Ectodermal cell (in vitro differentiated cells): Measurements from ENCODE around the gene TGDS. TPM values are rescaled to one million over a fixed set of nuclear protein-coding genes. Genes with fewer than 3 reads are reported as not detected.
A peak's percentile ranks its signal among the peaks of the same experiment; 100 is the strongest.
"Not testable (repeated sequence)": the region's sequence is repeated elsewhere in the genome, so short reads cannot be mapped to it uniquely, and the experiment has no call there.

Source experiments
- H3K27ac ChIP-seq: 2 replicates; pipeline ENCODE4 v1.7.0; 2013; ENCODE audit warnings: mild to moderate bottlenecking, low read depth, low read length; ENCODE audit not compliant: insufficient read depth, poor library complexity, severe bottlenecking
- H3K27me3 ChIP-seq: 2 replicates; pipeline ENCODE4 v1.7.0; 2013; ENCODE audit warnings: mild to moderate bottlenecking, low read length; ENCODE audit not compliant: insufficient read depth, control insufficient read depth, poor library complexity, severe bottlenecking
- H3K36me3 ChIP-seq: one replicate; pipeline ENCODE4 v1.7.0; 2013; ENCODE audit warnings: low read length; ENCODE audit not compliant: control insufficient read depth, insufficient read depth
- H3K4me1 ChIP-seq: one replicate; pipeline ENCODE4 v1.7.0; 2013; ENCODE audit warnings: low read length; ENCODE audit not compliant: control insufficient read depth, insufficient read depth
- H3K4me3 ChIP-seq: 2 replicates; pipeline ENCODE4 v1.7.0; 2013; ENCODE audit warnings: low read depth, low read length, control low read depth; ENCODE audit not compliant: insufficient read depth
- H3K9me3 ChIP-seq: 2 replicates; pipeline ENCODE4 v1.7.0; 2013; ENCODE audit warnings: mild to moderate bottlenecking, low read length, moderate library complexity; ENCODE audit not compliant: control insufficient read depth
- WGBS, 2 experiments: methylation state at CpG; one replicate each; pipeline ENCODE4 v1.1.7; 2013; ENCODE audit warnings: missing lambda C conversion rate in 2 of 2; 5-methylcytosine and 5-hydroxymethylcytosine counted together
- polyA plus RNA-seq, 4 experiments: library from polyadenylated mRNA; stranded (reverse); fragments of 50-300 nt; gene quantifications; one replicate each; pipeline ENCODE4 v1.2.3, GENCODE V29; 2013

TGDS gene, protein sequence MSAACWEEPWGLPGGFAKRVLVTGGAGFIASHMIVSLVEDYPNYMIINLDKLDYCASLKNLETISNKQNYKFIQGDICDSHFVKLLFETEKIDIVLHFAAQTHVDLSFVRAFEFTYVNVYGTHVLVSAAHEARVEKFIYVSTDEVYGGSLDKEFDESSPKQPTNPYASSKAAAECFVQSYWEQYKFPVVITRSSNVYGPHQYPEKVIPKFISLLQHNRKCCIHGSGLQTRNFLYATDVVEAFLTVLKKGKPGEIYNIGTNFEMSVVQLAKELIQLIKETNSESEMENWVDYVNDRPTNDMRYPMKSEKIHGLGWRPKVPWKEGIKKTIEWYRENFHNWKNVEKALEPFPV
- polyA plus RNA-seq (2013, experiment 1 of 4), result 19.6 TPM
- polyA plus RNA-seq (2013, experiment 2 of 4), result 19.0 TPM
- 16.1 TPM for polyA plus RNA-seq (2013, experiment 3 of 4)
- 18.2 TPM for polyA plus RNA-seq (2013, experiment 4 of 4)

DNA sequence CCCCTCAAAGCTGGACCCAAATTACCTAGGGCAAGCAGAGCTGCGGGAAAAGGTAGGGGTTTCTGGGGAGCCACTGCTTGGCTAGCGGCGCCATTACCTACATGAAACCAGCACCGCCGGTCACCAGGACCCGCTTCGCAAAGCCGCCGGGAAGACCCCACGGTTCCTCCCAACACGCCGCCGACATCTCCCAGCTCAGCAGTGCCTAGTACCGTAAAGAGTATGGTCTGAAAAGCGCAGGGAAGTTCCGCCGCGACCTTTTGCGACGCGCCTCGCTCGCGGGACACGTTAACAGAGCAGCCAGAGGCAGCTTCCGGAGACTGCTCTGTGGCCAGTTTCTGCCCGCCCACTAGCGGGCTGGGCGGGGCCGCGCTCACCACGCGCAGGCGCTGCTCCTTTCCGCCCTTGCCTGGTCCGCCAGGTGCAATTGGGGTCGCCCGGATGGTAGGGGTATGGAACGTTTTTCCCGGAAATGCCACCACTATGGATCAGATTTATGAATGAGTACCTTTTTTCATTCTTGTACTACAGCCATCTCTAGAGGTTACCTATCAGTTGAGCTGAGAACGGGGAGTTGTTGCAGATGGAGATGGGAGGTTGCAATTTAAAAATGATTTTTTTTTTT lies at the start of gene TGDS:
Gene TGDS (minus strand): TSS at position 203 of the 625 bp plus-strand sequence. CDS start 16 bp downstream, at position 187.
- Histone ChIP-seq H3K9me3 (no peaks in the 10 kb centered on the region), H3K4me1 (peaks cover 9% of the 10 kb centered on the region), H3K4me3 (peak within 1 kb of the TSS; percentile 96), H3K27ac (peak within 1 kb of the TSS; percentile 18), H3K27me3 (peaks cover 3% of the 10 kb centered on the region), H3K36me3 (peaks cover 4% of the 10 kb centered on the region)
- 2% methylated on average over 41 of the region's 41 CpGs for WGBS, 2 experiments

DNA sequence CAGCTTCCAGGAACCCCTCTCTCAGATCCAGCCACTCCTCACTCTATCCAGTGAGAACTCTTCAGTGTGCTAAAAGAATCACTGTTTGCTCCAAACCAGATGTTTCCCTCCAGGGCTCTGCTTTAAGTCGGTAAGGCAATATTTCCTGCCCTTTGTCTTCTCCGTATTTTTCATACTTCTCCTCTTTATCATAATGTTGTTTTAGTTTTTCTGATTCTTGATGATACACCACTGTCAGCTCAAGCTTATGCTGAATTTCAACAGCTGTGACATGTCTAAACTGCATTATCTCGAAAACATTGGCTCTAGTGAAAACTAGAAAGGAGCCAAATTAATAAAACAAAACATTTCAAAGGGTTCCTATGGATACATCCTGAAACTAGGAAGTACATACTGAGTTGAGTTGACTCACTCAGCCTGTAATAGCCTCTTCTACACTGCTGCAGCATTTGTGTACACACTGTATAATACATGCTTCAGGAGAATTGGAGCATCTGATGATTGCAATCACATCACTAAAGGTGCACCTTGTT lies 45.5 kb upstream of the TGDS start:
- Histone ChIP-seq H3K4me1 (peaks cover 3% of the 10 kb centered on the region), H3K4me3 (no peak overlapping the region), H3K9me3 (no peaks in the 10 kb centered on the region), H3K27ac (no peak overlapping the region), H3K27me3 (no peaks in the 10 kb centered on the region), H3K36me3 (no peaks in the 10 kb centered on the region)
- WGBS, 2 experiments, result 71% methylated on average over 3 of the region's 3 CpGs

DNA sequence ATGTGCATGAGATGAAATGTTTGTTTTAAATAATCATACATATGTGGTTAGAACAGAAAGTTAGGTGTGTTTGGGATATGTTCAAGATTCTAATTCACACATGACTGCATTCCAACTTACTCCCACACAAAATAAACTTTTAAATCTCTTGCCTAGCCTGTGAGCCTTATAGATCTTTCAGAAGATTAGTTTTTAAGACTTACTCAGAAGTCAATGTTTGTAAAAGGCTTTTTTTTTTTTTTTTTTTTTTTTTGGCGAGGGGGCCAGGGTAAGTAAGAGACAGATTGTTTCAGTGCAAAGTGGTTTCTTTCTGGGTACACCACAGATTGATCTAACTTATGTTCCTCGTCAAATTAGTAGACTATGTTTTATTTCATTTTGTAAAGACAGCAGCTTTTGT lies 44.8 kb upstream of the TGDS start:
- Histone ChIP-seq H3K27ac (no peak overlapping the region), H3K36me3 (no peaks in the 10 kb centered on the region), H3K9me3 (no peaks in the 10 kb centered on the region), H3K4me3 (no peak overlapping the region), H3K4me1 (peaks cover 3% of the 10 kb centered on the region), H3K27me3 (no peaks in the 10 kb centered on the region)
- WGBS, 2 experiments, result 92 to 100% methylated on average over 1 of the region's 2 CpGs

DNA sequence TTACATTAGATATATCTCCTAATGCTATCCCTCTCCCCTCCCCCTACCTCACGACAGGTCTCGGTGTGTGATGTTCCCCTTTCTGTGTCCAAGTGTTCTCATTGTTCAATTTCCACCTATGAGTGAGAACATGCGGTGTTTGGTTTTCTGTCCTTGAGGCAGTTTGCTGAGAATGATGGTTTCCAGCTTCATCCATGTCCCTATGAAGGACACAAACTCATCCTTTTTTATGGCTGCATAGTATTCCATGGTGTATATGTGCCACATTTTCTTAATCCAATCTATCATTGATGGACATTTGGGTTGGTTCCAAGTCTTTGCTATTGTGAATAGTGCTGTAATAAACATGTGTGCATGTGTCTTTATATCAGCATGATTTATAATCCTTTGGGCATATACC lies 41.7 kb upstream of the TGDS start:
- not testable (repeated sequence) for H3K4me1 ChIP-seq, H3K27ac ChIP-seq, H3K36me3 ChIP-seq, H3K4me3 ChIP-seq, H3K27me3 ChIP-seq, H3K9me3 ChIP-seq
- WGBS, 2 experiments, result 94 to 96% methylated on average over 3 of the region's 3 CpGs

DNA sequence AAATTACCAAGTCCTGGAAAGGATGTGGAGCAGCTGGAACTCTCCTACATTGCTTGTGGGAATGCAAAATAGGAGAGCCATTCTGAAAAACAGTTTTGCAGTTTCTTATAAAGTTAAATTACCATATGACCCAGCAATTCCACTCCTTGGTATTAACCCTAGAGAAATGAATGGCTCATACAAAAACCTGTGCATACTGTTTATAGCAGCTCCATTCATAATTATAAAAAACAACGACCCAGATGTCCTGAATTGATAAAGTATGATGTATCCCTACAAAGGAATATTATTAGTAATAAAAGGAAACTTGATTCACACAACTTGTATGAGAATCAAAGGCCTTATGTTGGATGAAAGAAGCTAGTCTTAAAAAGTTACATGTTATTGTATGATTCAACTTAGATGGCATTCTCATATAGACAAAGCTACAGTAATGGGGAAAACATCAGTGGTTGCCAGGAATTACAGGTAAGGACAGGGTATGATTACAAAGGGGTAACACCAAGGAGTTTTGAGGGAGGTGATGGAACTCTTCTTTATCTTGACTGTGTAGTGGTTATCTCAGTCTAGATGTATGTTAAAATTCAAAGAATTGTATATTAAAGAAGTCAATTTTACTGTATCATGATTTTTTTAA lies 41.1 kb upstream of the TGDS start:
- Histone ChIP-seq H3K36me3 (no peaks in the 10 kb centered on the region), H3K27me3 (no peaks in the 10 kb centered on the region), H3K4me1 (peaks cover 3% of the 10 kb centered on the region), H3K4me3 (no peak overlapping the region), H3K27ac (no peak overlapping the region), H3K9me3 (no peaks in the 10 kb centered on the region)
- WGBS, 2 experiments, result 60% methylated on average over 1 of the region's 1 CpG; no CpG with 5 or more reads in 1 of the 2 experiments

DNA sequence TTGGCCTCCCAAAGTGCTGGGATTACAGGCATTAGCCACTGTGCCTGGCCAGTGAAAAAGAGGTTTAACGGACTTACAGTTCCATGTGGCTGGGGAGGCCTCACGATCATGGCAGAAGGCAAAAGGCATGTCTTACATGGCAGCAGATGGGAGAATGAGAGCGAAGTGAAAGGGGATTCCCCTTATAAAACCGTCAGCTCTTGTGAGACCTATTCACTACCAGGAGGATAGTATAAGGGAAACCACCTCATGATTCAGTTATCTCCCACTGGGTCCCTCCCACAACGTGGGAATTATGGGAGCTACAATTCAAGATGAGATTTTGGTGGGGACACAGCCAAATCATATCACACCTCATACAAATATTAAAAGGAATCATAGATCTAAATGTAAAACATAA lies 40.1 kb upstream of the TGDS start:
- H3K9me3 ChIP-seq, H3K27me3 ChIP-seq, H3K4me3 ChIP-seq, H3K36me3 ChIP-seq, H3K4me1 ChIP-seq, H3K27ac ChIP-seq: not testable (repeated sequence)
- 75 to 82% methylated on average over 4 to 5 of the region's 5 CpGs for WGBS, 2 experiments

DNA sequence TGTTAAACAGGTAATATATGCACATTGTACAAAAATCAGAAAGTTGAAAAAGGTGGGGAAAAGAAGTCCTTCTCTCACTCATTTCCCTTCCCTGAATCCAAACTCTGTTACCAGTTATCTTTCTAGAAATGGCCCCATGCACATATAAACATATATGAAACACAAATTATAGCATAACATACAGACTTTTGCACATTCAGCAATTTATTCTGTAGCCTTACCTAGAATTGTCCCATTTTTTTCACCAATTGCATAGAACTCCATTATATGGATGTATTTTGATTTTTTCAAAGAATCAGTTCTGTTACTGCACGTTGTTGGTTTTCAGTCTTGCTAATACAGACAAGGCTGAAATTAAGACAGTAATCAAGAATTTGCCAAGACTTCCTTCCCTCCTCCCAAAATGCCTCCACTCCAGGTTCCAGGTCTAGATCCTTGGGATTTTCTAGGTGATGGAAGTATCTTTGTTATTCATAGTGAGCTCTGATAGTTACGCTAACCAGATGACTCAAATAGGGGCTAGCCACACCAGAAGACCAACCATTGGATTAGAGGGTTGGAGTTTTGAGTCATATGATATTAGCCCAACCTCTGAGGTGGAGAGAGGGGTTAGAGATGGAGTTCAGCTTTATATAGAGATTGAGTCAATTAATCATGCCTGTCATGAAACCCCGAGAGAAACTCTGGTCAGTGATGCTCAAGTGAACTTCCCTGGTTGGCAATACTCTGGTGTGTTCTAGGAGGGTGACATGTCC lies 36.5 kb upstream of the TGDS start:
- WGBS, 2 experiments, result 93 to 98% methylated on average over 2 to 3 of the region's 3 CpGs

DNA sequence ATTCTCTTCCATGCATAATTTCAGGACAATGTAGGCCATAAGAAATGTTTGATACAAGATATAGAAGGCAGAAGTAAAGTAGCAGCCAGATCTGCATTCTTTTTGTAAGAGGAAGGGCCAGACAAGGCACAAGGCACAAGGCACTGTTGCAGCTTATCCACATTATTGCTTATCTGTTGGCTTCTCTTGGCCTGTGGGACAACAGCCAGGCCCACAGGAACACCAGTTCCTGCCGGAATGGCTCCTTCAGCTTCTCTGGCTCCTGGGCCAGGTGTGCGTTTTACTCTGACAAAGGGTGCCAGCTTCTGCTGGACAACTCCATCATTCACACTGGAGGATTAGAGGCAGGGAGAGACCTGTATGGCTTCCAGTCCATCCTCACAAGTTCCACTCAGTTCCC lies 34.9 kb upstream of the TGDS start:
- Histone ChIP-seq H3K36me3 (no peaks in the 10 kb centered on the region), H3K4me1 (no peaks in the 10 kb centered on the region), H3K9me3 (no peaks in the 10 kb centered on the region), H3K27ac (no peak overlapping the region), H3K4me3 (no peak overlapping the region), H3K27me3 (no peaks in the 10 kb centered on the region)
- 92 to 94% methylated on average over 2 of the region's 2 CpGs for WGBS, 2 experiments

More for the DNA sequence above, 36.5 kb upstream of the TGDS start:
- Histone ChIP-seq H3K27me3 (no peaks in the 10 kb centered on the region), H3K4me3 (no peak overlapping the region), H3K9me3 (no peaks in the 10 kb centered on the region), H3K4me1 (no peaks in the 10 kb centered on the region), H3K36me3 (no peaks in the 10 kb centered on the region), H3K27ac (no peak overlapping the region)

DNA sequence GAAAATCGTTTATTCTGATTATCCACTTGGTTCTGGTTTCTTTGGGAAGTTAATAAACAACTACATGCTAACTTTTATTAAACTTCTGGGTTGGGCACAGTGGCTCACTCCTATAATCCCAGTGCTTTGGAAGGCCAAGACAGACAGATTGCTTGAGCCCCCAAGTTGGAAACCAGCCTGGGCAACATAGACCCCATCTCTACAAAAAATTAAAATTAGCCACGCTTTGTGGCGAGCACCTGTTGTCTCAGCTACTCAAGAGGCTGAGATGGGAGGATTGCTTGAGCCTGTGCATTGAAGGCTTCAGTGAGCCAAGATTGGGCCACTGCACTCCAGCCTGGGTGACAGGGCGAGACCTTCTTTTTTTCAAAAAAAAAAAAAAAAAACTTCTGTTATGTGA lies 27.4 kb upstream of the TGDS start:
- Histone ChIP-seq H3K27me3 (no peaks in the 10 kb centered on the region), H3K36me3 (peaks cover 6% of the 10 kb centered on the region), H3K27ac (no peak overlapping the region), H3K9me3 (no peaks in the 10 kb centered on the region), H3K4me1 (no peaks in the 10 kb centered on the region), H3K4me3 (no peak overlapping the region)
- WGBS, 2 experiments, result 90 to 92% methylated on average over 2 to 4 of the region's 4 CpGs
